ENCODE measurements around the gene MOCS3.

MOCS3 gene

DNA sequence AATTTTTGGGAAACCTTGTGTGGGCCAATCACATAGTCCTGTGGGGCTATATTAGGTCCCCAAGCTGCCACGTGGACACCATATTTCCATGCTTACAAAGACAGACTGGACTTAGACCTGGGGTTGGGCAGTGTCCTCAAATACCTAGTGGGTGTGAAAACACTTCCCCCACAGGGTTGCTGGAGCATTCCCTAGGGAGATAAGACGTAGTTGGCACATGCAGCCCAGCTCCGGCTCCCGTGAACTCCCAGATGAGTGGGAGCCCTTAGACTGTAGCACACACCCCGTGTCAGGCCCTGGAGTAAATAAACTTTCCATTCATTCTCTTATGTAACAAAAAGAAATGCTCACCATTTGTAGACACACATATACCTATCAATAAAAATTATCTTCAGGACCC, 50.1 kb downstream of the MOCS3 start:
- POLR2A ChIA-PET = no interaction called here
- TF ChIP-seq, protein P1, sequence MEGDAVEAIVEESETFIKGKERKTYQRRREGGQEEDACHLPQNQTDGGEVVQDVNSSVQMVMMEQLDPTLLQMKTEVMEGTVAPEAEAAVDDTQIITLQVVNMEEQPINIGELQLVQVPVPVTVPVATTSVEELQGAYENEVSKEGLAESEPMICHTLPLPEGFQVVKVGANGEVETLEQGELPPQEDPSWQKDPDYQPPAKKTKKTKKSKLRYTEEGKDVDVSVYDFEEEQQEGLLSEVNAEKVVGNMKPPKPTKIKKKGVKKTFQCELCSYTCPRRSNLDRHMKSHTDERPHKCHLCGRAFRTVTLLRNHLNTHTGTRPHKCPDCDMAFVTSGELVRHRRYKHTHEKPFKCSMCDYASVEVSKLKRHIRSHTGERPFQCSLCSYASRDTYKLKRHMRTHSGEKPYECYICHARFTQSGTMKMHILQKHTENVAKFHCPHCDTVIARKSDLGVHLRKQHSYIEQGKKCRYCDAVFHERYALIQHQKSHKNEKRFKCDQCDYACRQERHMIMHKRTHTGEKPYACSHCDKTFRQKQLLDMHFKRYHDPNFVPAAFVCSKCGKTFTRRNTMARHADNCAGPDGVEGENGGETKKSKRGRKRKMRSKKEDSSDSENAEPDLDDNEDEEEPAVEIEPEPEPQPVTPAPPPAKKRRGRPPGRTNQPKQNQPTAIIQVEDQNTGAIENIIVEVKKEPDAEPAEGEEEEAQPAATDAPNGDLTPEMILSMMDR (IDR thresholded peaks at IDR 0.05; ENCODE audit: insufficient read depth, low read length, missing control alignments) = no peak
- no peak overlapping the region for H3K4me3 ChIP-seq (ENCODE audit: low read depth, low read length)
- CTCF ChIA-PET = interaction anchor here (1.3 to 4.0 kb wide), 5 partner anchors 11 to 299 kb away, joined by 3 to 22 read pairs (median 3); no protein-coding TSS in a partner anchor
- DNase-seq (ENCODE audit: low read depth, low spot score) = no peak

DNA sequence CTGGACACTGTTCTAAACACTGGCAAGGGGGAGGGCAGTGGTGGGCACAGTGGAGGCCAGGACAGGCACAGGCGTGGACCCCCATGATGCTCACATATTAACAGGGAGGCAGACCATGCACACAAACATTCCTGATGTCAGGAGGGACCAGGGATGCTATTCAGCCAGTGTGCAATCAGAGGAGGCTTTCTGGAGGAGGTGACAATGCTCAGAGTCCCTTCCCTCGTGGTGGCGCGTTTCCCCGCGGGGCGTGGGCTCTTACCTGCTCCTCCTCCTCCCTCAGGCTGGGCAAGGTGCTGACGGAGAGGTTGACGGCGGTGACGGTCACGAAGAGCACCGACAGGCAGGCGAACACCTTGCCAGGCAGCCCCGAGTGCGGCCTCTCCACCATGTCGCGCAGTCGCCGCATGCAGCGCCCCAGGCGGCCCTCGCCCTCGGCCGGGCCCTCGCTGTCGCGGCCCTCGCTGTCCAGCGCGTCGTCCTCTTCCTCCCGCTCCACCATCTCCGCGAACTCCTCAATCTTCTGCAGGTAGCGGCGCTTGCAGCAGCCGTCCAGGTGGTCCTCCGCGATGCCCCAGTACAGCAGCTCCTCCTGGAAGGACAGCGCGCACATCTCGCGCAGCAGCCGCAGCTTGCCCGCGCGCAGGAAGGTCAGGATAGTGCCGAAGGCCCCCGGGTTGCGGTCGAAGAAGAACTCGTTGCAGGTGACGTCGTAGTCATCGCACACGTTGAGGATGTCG, 50.9 kb downstream of the MOCS3 start:
- H3K4me3 ChIP-seq (ENCODE audit: low read depth, low read length) = no peak overlapping the region
- no peak for DNase-seq (ENCODE audit: low read depth, low spot score)
- POLR2A ChIA-PET = no interaction called here
- CTCF ChIA-PET = interaction anchor here (1.2 to 1.5 kb wide), 2 partner anchors 28 to 34 kb away, joined by 3 read pairs; no protein-coding TSS in a partner anchor
- TF ChIP-seq, protein P1 (IDR thresholded peaks at IDR 0.05; ENCODE audit: insufficient read depth, low read length, missing control alignments) = no peak

DNA sequence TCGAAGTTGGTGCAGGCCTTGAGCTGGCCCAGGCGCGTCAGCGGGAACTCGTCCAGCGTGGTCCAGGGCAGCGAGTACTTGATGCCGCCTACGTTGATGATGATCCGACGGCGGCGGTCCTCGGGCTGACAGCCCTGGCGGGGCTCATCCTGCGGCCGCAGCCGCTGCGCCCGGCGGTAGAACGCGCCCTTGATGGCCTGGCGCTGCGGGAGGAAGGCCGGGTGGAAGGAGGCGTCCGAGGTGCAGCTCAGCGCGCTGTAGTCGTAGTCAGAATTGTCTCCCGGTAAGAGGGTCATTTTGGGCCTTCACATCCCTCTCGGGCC, 51.4 kb downstream of the MOCS3 start:
- TF ChIP-seq, protein P1 (IDR thresholded peaks at IDR 0.05; ENCODE audit: insufficient read depth, low read length, missing control alignments) = no peak
- no peak for DNase-seq (ENCODE audit: low read depth, low spot score)
- ChIA-PET POLR2A (no interaction called here), CTCF (interaction anchor here (1.2 kb wide), 1 partner anchor 28 kb away, joined by 3 read pairs; no protein-coding TSS in a partner anchor)
- H3K4me3 ChIP-seq (ENCODE audit: low read depth, low read length) = no peak overlapping the region

DNA sequence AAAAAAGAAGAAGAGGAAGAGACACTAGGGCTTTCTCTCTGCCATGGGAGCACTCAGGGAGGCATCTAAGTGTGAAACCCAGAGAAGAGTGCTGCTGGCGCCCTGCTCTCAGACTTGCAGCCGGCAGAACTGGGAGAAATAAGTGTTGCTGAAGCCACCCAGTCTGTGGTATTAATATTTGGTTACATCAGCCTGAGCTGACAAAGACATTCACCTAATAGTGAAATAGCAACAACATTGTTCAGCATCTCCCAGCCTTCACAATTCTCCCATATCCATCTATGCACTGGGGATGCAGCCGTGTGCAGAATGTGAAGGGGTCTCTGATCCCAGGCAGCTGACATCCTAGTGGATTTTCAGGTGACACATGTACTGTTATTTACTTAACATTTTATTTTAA, 52.3 kb downstream of the MOCS3 start:
- no peak overlapping the region for H3K4me3 ChIP-seq (ENCODE audit: low read depth, low read length)
- DNase-seq (ENCODE audit: low read depth, low spot score) = no peak
- TF ChIP-seq, protein P1 (IDR thresholded peaks at IDR 0.05; ENCODE audit: insufficient read depth, low read length, missing control alignments) = no peak
- ChIA-PET CTCF (no interaction called here), POLR2A (no interaction called here)

DNA sequence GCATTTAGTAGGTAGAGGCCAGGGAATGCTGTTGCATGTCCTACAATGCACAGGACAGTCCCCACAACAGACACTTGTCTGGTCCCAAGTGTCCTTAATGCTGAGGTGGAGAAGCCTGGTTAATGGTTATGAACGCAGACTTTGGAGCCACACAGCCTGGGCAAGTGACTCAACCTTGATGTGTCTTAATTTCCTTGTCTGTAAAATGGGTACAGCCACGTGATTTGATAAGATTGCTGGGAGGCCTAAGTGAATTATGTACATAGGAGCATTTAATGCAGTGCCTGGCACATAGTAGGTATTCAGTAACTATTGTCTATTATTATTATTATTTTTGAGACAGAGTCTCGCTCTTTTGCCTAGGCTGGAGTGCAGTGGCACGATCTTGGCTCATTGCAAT, 52.9 kb downstream of the MOCS3 start:
- TF ChIP-seq, protein P1 (IDR thresholded peaks at IDR 0.05; ENCODE audit: insufficient read depth, low read length, missing control alignments) = no peak
- no peak overlapping the region for H3K4me3 ChIP-seq (ENCODE audit: low read depth, low read length)
- no peak for DNase-seq (ENCODE audit: low read depth, low spot score)
- ChIA-PET POLR2A (no interaction called here), CTCF (interaction anchor here (1.5 kb wide), 1 partner anchor 314 kb away, joined by 3 read pairs; no protein-coding TSS in a partner anchor)

DNA sequence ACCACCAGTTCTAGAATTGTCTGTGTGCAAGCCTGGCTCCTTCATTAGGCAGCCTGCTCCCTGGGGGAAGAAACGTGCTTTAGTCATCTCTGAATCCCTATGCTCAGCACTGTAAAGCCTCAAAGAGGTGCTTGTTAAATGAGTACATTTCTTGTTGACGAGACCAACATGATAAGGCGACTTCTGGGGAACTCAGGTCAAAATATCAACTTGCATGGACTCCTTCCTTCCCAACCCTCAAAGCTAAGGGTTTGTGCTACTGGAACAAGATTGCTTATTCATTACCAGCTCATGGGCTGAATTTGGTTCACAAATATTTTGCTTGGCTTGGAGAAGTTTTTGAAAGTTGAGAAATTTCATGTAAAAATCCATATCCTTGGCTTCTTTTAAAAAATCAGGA, 53.7 kb downstream of the MOCS3 start:
- ChIA-PET POLR2A (no interaction called here), CTCF (interaction anchor here (1.2 to 5.3 kb wide), 6 partner anchors 15 to 313 kb away, joined by 3 to 144 read pairs (median 5); no protein-coding TSS in a partner anchor)
- TF ChIP-seq, protein P1 (IDR thresholded peaks at IDR 0.05; ENCODE audit: insufficient read depth, low read length, missing control alignments) = no peak
- DNase-seq (ENCODE audit: low read depth, low spot score) = no peak
- H3K4me3 ChIP-seq (ENCODE audit: low read depth, low read length) = no peak overlapping the region
